ENCODE measurements around the gene ESRRA. TPM values are rescaled to one million over a fixed set of nuclear protein-coding genes. Genes with fewer than 3 reads are reported as not detected.
A peak's percentile ranks its signal among the peaks of the same experiment; 100 is the strongest.

ESRRA gene
- total and polyA plus RNA-seq, 9 of the 15 experiments (the other 6 are each of a cell fraction or from before 2014, with no cell fraction given), result 0.27 to 89.7 (median 23.7) TPM

DNA sequence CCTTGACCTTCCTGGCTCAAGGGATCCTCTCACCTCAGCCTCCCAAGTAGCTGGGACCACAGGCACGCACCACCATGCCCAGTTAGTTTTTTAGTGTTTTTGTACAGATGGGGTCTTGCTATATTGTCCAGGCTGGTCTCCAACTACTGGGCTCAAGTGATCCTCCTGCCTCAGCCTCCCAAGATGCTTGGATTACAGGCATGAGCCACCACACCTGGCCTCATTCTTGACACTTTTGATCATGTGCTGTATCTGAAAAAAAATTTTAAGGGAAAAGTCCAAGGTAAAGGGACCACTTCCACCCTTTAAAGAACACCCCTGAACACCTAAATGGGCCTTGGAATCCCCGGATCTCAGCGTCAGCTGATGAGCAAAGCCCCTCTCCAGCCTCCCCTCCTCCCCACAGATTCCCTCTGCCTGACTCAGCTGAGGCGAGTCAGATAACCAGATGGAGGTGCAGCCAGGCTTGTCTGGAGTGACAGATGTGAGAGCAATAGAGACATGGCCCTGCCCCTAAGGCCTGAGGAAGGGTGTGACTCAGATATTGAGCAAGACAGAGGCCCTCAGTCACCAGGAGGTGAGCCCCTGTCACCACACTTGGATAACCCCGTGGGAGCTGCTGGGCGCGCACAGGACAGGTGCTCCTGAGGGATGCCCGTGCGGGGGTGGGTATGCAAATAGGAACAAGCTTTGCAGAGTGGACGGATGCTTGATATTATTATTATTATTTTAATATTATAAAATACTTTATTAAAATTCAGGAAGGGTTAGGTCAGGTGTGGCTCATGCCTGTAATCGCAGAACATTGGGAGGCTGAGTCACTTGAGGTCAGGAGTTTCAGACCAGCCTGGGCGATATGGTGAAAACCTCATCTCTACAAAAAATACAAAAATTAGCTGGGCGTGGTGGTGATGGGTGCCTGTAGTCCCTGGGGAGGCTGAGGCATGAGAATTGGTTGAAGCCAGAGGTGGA is 29.7 kb downstream of the ESRRA start (continued):
- TF ChIP-seq, protein P1, sequence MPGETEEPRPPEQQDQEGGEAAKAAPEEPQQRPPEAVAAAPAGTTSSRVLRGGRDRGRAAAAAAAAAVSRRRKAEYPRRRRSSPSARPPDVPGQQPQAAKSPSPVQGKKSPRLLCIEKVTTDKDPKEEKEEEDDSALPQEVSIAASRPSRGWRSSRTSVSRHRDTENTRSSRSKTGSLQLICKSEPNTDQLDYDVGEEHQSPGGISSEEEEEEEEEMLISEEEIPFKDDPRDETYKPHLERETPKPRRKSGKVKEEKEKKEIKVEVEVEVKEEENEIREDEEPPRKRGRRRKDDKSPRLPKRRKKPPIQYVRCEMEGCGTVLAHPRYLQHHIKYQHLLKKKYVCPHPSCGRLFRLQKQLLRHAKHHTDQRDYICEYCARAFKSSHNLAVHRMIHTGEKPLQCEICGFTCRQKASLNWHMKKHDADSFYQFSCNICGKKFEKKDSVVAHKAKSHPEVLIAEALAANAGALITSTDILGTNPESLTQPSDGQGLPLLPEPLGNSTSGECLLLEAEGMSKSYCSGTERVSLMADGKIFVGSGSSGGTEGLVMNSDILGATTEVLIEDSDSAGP (CRISPR knock-in tag; IDR thresholded peaks at IDR 0.05), result 0 out of 2 replicates have a peak, but pooled peaks have one; percentile 23
- TF ChIP-seq ZNF589 (CRISPR knock-in tag; IDR thresholded peaks at IDR 0.05; ENCODE audit: low read depth), result peak; percentile 93
- TF ChIP-seq NR2C2 (CRISPR knock-in tag; IDR thresholded peaks at IDR 0.05), result no peak
- peak; percentile 75 for TF ChIP-seq NR2C2 (tag; IDR thresholded peaks at IDR 0.05)
- peak; percentile 55 for TF ChIP-seq RAD51 (IDR thresholded peaks at IDR 0.05; ENCODE audit: borderline replicate concordance, low read depth)
- peak; percentile 60 for TF ChIP-seq TAF1 (IDR thresholded peaks at IDR 0.05; ENCODE audit: control insufficient read depth, extremely low read depth, insufficient read depth, low read length, severe bottlenecking)
- TF ChIP-seq ZNF197 (CRISPR knock-in tag; IDR thresholded peaks at IDR 0.05; ENCODE audit: low read depth), result peak; percentile 91; the same call in 1 of the 2 replicates
- TF ChIP-seq ZNF274 (IDR thresholded peaks at IDR 0.05; ENCODE audit: borderline replicate concordance, low read depth, low read length), result peak; percentile 75; the same call in 1 of the 2 replicates
- TF ChIP-seq SMARCC2 (IDR thresholded peaks at IDR 0.05; ENCODE audit: low read depth), result peak; percentile 98
- TF ChIP-seq POLR2AphosphoS5 (IDR thresholded peaks at IDR 0.05; ENCODE audit: control insufficient read depth, insufficient read depth, low read depth, low read length), result peak; percentile 99
- peak; percentile 71 for TF ChIP-seq ZNF316 (IDR thresholded peaks at IDR 0.05)
- TF ChIP-seq HSF4 (CRISPR knock-in tag; IDR thresholded peaks at IDR 0.05; ENCODE audit: borderline replicate concordance), result no peak
- peak in 2 of 3 experiments; percentile 29 to 39 for TF ChIP-seq YY1 (IDR thresholded peaks at IDR 0.05; ENCODE audit: borderline replicate concordance in 1 of 3, control insufficient read depth in 1 of 3, extremely low read depth in 1 of 3, insufficient read depth in 3 of 3, insufficient read length in 1 of 3, insufficient replicate concordance in 2 of 3, low read depth in 1 of 3, low read length in 2 of 3)
- TF ChIP-seq ATF7 (IDR thresholded peaks at IDR 0.05), result peak; percentile 93
- TF ChIP-seq HDAC2 (IDR thresholded peaks at IDR 0.05), result peak; percentile 95
- no peak for TF ChIP-seq CAMTA2 (CRISPR knock-in tag; conservative IDR thresholded peaks at IDR 0.05)
- TF ChIP-seq CCNT2 (IDR thresholded peaks at IDR 0.05; ENCODE audit: borderline replicate concordance, extremely low read depth, insufficient read length, low read depth, low read length), result peak; percentile 94
- TF ChIP-seq RUNX1 (IDR thresholded peaks at IDR 0.05; ENCODE audit: low read depth), result peak; percentile 91; the same call in 1 of the 2 replicates
- no peak for TF ChIP-seq ARID2 (IDR thresholded peaks at IDR 0.05)
- no peak for TF ChIP-seq NR1H2 (CRISPR knock-in tag; IDR thresholded peaks at IDR 0.05)
- TF ChIP-seq, protein P2, sequence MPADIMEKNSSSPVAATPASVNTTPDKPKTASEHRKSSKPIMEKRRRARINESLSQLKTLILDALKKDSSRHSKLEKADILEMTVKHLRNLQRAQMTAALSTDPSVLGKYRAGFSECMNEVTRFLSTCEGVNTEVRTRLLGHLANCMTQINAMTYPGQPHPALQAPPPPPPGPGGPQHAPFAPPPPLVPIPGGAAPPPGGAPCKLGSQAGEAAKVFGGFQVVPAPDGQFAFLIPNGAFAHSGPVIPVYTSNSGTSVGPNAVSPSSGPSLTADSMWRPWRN (IDR thresholded peaks at IDR 0.05; ENCODE audit: low read depth), result peak; percentile 84
- TF ChIP-seq, protein P3, sequence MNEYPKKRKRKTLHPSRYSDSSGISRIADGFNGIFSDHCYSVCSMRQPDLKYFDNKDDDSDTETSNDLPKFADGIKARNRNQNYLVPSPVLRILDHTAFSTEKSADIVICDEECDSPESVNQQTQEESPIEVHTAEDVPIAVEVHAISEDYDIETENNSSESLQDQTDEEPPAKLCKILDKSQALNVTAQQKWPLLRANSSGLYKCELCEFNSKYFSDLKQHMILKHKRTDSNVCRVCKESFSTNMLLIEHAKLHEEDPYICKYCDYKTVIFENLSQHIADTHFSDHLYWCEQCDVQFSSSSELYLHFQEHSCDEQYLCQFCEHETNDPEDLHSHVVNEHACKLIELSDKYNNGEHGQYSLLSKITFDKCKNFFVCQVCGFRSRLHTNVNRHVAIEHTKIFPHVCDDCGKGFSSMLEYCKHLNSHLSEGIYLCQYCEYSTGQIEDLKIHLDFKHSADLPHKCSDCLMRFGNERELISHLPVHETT (CRISPR knock-in tag; conservative IDR thresholded peaks at IDR 0.05 in 1 of 2, IDR thresholded peaks at IDR 0.05 in 1 of 2), result peak in 1 of 2 experiments; percentile 88; a peak in 2 of 4 replicates
